A549 (cell line): Measurements from ENCODE around the gene LAGE3. TPM values are rescaled to one million over a fixed set of nuclear protein-coding genes. Genes with fewer than 3 reads are reported as not detected.

Source experiments
- ATAC-seq, 2 experiments: fragments of 200-7000 bp in 1 of 2; fragments of >200 bp in 1 of 2; cut with Nextera tagmentation in 1 of 2; cut with Tn5 transposase in 1 of 2; 3 replicates each; pipeline versions ENCODE4 v1.8.0 to v1.9.1; 2018 to 2020; ENCODE audit warnings: mild to moderate bottlenecking in 1 of 2, moderate library complexity in 1 of 2
- CTCF ChIA-PET: fragments of 300-600 bp; sonication (Branson Sonifier 250); formaldehyde crosslinking; extraction: SDS; loops from one replicate; lab custom pipeline; 2021; ENCODE audit warnings: antibody characterized with exemption, inconsistent platforms; lab: Yijun Ruan, JAX
- POLR2A ChIA-PET: fragments of 350-600 bp; formaldehyde crosslinking; extraction: SDS; loops from one replicate; lab custom pipeline; 2021; ENCODE audit warnings: antibody characterized with exemption, inconsistent platforms; lab: Yijun Ruan, JAX
- DNase-seq, 2 experiments: peaks; one replicate each; pipeline versions ENCODE4 v3.0.0 to v3.0.0-alpha.2; 2011 to 2016; ENCODE audit warnings: low read depth in 1 of 2, low spot score in 1 of 2
- FAIRE-seq: peaks from 2 replicates; lab custom pipeline; 2011; peaks lifted over from hg19 to GRCh38; lab: Jason Lieb, UNC
- H3K27ac ChIP-seq, 2 experiments: fragments of >200 bp; sonication (Bioruptor Twin); formaldehyde crosslinking; 3 replicates each; pipeline ENCODE4 v1.5.1; 2016 to 2017
- H3K4me1 ChIP-seq: fragments of >200 bp; sonication (Bioruptor Twin); formaldehyde crosslinking; 3 replicates; pipeline ENCODE4 v1.6.1; 2016
- H3K4me2 ChIP-seq: fragments of >200 bp; sonication (Bioruptor Twin); formaldehyde crosslinking; 3 replicates; pipeline ENCODE4 v1.6.1; 2016
- H3K4me3 ChIP-seq: fragments of >200 bp; sonication (Bioruptor Twin); formaldehyde crosslinking; 3 replicates; pipeline ENCODE4 v1.5.1; 2016
- H3K9me3 ChIP-seq: fragments of >200 bp; sonication (Bioruptor Twin); formaldehyde crosslinking; 3 replicates; pipeline ENCODE4 v1.6.1; 2016
- ATOH8 ChIP-seq: fragments of 250-450 bp; sonication (Bioruptor Pico); IDR thresholded peaks from 2 replicates; pipeline ENCODE4 v1.5.0; 2020; ENCODE audit warnings: low read depth, mild to moderate bottlenecking, moderate library complexity
- CBX8 ChIP-seq: fragments of 200-600 bp; sonication (generic); IDR thresholded peaks from 2 replicates; pipeline ENCODE4 v1.6.1; 2016
- CHD4 ChIP-seq: fragments of 200-600 bp; sonication (generic); IDR thresholded peaks from 2 replicates; pipeline ENCODE4 v1.6.1; 2016; ENCODE audit warnings: antibody characterized with exemption, mild to moderate bottlenecking, borderline replicate concordance
- EHF ChIP-seq: fragments of 250-450 bp; sonication (Bioruptor Pico); IDR thresholded peaks from 2 replicates; pipeline ENCODE4 v1.5.0; 2020; ENCODE audit warnings: mild to moderate bottlenecking
- ELK1 ChIP-seq: fragments of 150-350 bp; IDR thresholded peaks from 2 replicates; pipeline ENCODE4 v1.6.1; 2014; ENCODE audit warnings: low read depth, mild to moderate bottlenecking, low read length
- ESRRA ChIP-seq: fragments of 150-350 bp; IDR thresholded peaks from 2 replicates; pipeline ENCODE4 v1.6.1; 2014; ENCODE audit warnings: mild to moderate bottlenecking, low read length, borderline replicate concordance
- FOSL2 ChIP-seq, 2 experiments: fragments of 450-650 bp in 1 of 2; fragments of >200 bp in 1 of 2; sonication (Bioruptor Twin) in 1 of 2; formaldehyde crosslinking; IDR thresholded peaks; 2 replicates each; pipeline versions ENCODE4 v1.5.0 to v1.6.1; 2016 to 2020; ENCODE audit warnings: mild to moderate bottlenecking in 1 of 2, moderate library complexity in 1 of 2
- FOXS1 ChIP-seq: fragments of 250-450 bp; sonication (Bioruptor Pico); IDR thresholded peaks from 2 replicates; pipeline ENCODE4 v1.5.0; 2020; ENCODE audit warnings: mild to moderate bottlenecking, moderate library complexity
- HDAC2 ChIP-seq: fragments of 200-600 bp; sonication (generic); IDR thresholded peaks from 2 replicates; pipeline ENCODE4 v1.6.1; 2016
- HMGXB4 ChIP-seq: fragments of 250-450 bp; sonication (Bioruptor Pico); IDR thresholded peaks from 2 replicates; pipeline ENCODE4 v1.5.0; 2021; ENCODE audit warnings: mild to moderate bottlenecking, moderate library complexity, borderline replicate concordance
- HOXA7 ChIP-seq: fragments of 250-450 bp; sonication (Bioruptor Pico); IDR thresholded peaks from 2 replicates; pipeline ENCODE4 v1.5.0; 2020; ENCODE audit warnings: mild to moderate bottlenecking, moderate library complexity
- HOXB13 ChIP-seq: fragments of 250-450 bp; sonication (Bioruptor Pico); IDR thresholded peaks from 2 replicates; pipeline ENCODE4 v1.5.0; 2020; ENCODE audit warnings: low read depth, mild to moderate bottlenecking, moderate library complexity
- JUN ChIP-seq, 2 experiments: fragments of >200 bp; sonication (Bioruptor Twin); formaldehyde crosslinking; IDR thresholded peaks; 2 replicates in 1 of 2; 3 replicates in 1 of 2; pipeline ENCODE4 v1.6.1; 2016 to 2017
- JUNB ChIP-seq: fragments of >200 bp; sonication (Bioruptor Twin); formaldehyde crosslinking; IDR thresholded peaks from 2 replicates; pipeline ENCODE4 v1.6.1; 2016
- KDM1A ChIP-seq: fragments of 200-600 bp; sonication (generic); IDR thresholded peaks from 2 replicates; pipeline ENCODE4 v1.6.1; 2016; ENCODE audit warnings: low read depth, mild to moderate bottlenecking
- MAX ChIP-seq: IDR thresholded peaks from 2 replicates; pipeline ENCODE4 v1.6.1; 2012
- POLR2A ChIP-seq: IDR thresholded peaks from 2 replicates; pipeline ENCODE4 v1.6.1; 2012; ENCODE audit warnings: mild to moderate bottlenecking, low read length
- RCOR1 ChIP-seq: fragments of 150-350 bp; IDR thresholded peaks from 2 replicates; pipeline ENCODE4 v1.6.1; 2014; ENCODE audit warnings: antibody characterized with exemption, low read length, low read depth
- RFX5 ChIP-seq: fragments of 450-650 bp; IDR thresholded peaks from 2 replicates; pipeline ENCODE4 v1.7.1; 2014; ENCODE audit warnings: antibody characterized with exemption, mild to moderate bottlenecking, moderate library complexity
- ZFP36 ChIP-seq: fragments of 450-650 bp; IDR thresholded peaks from 2 replicates; pipeline ENCODE4 v1.6.1; 2014; ENCODE audit warnings: borderline replicate concordance; ENCODE audit not compliant: partially characterized antibody
- WGBS: methylation state at CpG from one replicate; pipeline ENCODE4 v1.1.6; 2017; ENCODE audit errors: missing lambda C conversion rate; 5-methylcytosine and 5-hydroxymethylcytosine counted together
- polyA plus RNA-seq, 4 experiments: library from polyadenylated mRNA; depleted of rRNA in 3 of 4; stranded (reverse); fragments of >200 nt; fragmentation: RNase III in 1 of 4; extraction: RNeasy Plus Mini Kit Qiagen cat#74134 plus additional on column Dnase treatment in 1 of 4; gene quantifications; 2 replicates in 3 of 4; 3 replicates in 1 of 4; pipeline ENCODE4 v1.2.3, GENCODE V29; 2011 to 2017

The LAGE3 gene
- polyA plus RNA-seq, 2 of the 4 experiments (the other 2 are of a cell fraction): 20.6 to 49.7 TPM

GRCh38 chrX:154460326-154460725, 18.8 kb downstream of the LAGE3 start:
- CTCF ChIA-PET: interaction anchor here (0.6 to 1.1 kb wide), 2 partner anchors 67 to 85 kb away, joined by 3 read pairs; no protein-coding TSS in a partner anchor
- no peak for TF ChIP-seq CBX8
- no peak for TF ChIP-seq CHD4
- no peak for TF ChIP-seq ESRRA
- TF ChIP-seq FOXS1 (CRISPR knock-in tag): no peak
- TF ChIP-seq MAX: no peak
- TF ChIP-seq FOSL2 (IDR thresholded peaks at IDR 0.05): no peak
- TF ChIP-seq FOSL2 (CRISPR knock-in tag; IDR thresholded peaks at IDR 0.05): no peak
- no peak for TF ChIP-seq HOXB13 (CRISPR knock-in tag)
- no peak for TF ChIP-seq RCOR1
- no peak for TF ChIP-seq ATOH8 (CRISPR knock-in tag)
- FAIRE-seq: no peak

GRCh38 chrX:154459832-154460231, 19.2 kb downstream of the LAGE3 start:
- POLR2A ChIA-PET: interaction anchor here (1.4 kb wide), 1 partner anchor 19 kb away, joined by 4 read pairs; the partner anchor contains the start of gene LAGE3
- ATAC-seq: 0 out of 6 replicates have a peak, but pooled peaks of 1 of the 2 experiments have one; percentile 3

More at GRCh38 chrX:154460326-154460725, 18.8 kb downstream of the LAGE3 start:
- Histone ChIP-seq H3K4me2 (no peak overlapping the region), H3K4me1 (peaks cover 11% of the 10 kb centered on the region), H3K9me3 (no peaks in the 10 kb centered on the region), H3K4me3 (no peak overlapping the region), H3K27ac (no peak overlapping the region)
- POLR2A ChIA-PET: no interaction called here
- 97% methylated on average over 6 of the region's 26 CpGs for WGBS
- DNase-seq (no peak), ATAC-seq (peak in 1 of 2 experiments; percentile 13; a peak in 2 of 6 replicates)

More at GRCh38 chrX:154459832-154460231, 19.2 kb downstream of the LAGE3 start:
- 80% methylated on average over 4 of the region's 14 CpGs for WGBS
- Histone ChIP-seq H3K4me3 (no peak overlapping the region), H3K27ac (no peak overlapping the region), H3K4me1 (peaks cover 11% of the 10 kb centered on the region), H3K9me3 (no peaks in the 10 kb centered on the region)
- no peak for DNase-seq
- TF ChIP-seq EHF (CRISPR knock-in tag) (no peak), MAX (no peak), HMGXB4 (CRISPR knock-in tag) (no peak), POLR2A (no peak), CBX8 (no peak), ELK1 (no peak), KDM1A (no peak), ZFP36 (no peak), HOXA7 (CRISPR knock-in tag) (no peak), HDAC2 (no peak), JUNB (no peak), RFX5 (no peak), JUN (IDR thresholded peaks at IDR 0.05) (no peak)
- TF ChIP-seq, all 56 proteins: peak for 0
- CTCF ChIA-PET: interaction anchor here (1.1 kb wide), 1 partner anchor 68 kb away, joined by 3 read pairs; no protein-coding TSS in a partner anchor
- FAIRE-seq: no peak
- H3K4me2 ChIP-seq: no peak overlapping the region
